ENCODE results near the gene ZNF207.

The ZNF207 gene

DNA sequence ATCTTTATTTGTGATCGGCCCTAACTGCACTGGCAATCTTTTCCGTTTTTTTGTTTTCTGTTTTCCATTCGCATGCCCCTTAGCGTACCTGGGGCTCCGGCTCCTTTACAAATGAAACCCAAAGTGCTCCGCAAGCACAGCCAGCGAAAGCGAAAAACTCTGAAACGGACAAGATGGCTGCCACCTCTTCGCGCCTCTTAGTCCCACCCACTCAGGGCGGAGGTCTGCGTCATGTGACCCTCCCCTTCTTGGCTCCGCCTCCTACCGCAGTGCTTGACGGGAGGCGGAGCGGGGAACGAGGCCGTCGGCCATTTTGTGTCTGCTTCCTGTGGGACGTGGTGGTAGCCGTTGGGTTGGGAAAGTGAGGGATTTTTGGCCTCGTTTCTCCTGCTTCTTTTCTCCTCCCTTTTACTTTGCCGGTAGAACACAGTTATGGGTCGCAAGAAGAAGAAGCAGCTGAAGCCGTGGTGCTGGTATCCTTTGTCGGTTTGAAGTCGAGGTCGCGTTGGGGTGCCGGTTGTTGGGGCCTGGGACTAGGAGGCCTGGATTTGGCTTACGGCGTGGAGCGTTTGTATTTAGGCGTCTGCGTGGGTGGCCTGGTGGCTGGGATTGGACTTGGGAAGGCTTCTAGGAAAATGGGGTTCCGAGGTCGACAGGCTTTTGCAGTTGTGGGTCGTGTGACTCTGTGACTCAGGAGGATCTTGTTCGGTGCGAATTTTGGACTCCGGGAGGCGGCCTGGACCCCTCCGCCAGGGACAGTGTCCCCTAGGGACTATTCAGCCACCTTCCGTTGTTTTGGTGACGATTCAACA lies at the start of gene ZNF207:
Gene ZNF207 (plus strand): TSS at position 304 of the 812 bp plus-strand sequence. CDS start 129 bp downstream, at position 433.
- peak; percentile 97 for DNase-seq (ENCODE audit: low read depth)
- TF ChIP-seq, protein P1, sequence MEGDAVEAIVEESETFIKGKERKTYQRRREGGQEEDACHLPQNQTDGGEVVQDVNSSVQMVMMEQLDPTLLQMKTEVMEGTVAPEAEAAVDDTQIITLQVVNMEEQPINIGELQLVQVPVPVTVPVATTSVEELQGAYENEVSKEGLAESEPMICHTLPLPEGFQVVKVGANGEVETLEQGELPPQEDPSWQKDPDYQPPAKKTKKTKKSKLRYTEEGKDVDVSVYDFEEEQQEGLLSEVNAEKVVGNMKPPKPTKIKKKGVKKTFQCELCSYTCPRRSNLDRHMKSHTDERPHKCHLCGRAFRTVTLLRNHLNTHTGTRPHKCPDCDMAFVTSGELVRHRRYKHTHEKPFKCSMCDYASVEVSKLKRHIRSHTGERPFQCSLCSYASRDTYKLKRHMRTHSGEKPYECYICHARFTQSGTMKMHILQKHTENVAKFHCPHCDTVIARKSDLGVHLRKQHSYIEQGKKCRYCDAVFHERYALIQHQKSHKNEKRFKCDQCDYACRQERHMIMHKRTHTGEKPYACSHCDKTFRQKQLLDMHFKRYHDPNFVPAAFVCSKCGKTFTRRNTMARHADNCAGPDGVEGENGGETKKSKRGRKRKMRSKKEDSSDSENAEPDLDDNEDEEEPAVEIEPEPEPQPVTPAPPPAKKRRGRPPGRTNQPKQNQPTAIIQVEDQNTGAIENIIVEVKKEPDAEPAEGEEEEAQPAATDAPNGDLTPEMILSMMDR (conservative IDR thresholded peaks at IDR 0.05; ENCODE audit: control insufficient read depth, insufficient read depth, low read depth, low read length), result no peak
- peak within 1 kb of the TSS; percentile 93 for H3K4me3 ChIP-seq (ENCODE audit: control insufficient read depth, low read depth, low read length)

DNA sequence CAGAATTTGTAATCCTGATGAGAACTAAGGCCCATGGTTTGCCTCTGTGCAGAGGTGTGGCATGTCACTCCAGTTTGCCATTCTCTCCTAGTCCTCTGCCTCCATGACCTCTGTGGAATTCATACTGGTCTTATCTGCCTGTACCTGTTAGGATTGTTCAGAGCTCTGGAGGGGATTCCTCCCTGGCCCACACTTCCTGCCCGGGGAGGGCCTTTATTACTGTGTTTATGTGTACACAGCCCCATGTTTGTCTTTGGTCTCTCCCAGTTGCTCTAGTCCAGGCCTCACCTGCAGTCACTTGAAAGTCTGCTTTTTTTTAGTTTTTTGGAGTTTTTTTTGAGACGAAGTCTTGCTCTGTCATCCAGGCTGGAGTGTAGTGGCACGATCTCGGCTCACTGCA lies 47.9 kb upstream of the ZNF207 start:
- no peak overlapping the region for H3K4me3 ChIP-seq (ENCODE audit: control insufficient read depth, low read depth, low read length)
- no peak for DNase-seq (ENCODE audit: low read depth)
- TF ChIP-seq, protein P1 (conservative IDR thresholded peaks at IDR 0.05; ENCODE audit: control insufficient read depth, insufficient read depth, low read depth, low read length), result no peak

DNA sequence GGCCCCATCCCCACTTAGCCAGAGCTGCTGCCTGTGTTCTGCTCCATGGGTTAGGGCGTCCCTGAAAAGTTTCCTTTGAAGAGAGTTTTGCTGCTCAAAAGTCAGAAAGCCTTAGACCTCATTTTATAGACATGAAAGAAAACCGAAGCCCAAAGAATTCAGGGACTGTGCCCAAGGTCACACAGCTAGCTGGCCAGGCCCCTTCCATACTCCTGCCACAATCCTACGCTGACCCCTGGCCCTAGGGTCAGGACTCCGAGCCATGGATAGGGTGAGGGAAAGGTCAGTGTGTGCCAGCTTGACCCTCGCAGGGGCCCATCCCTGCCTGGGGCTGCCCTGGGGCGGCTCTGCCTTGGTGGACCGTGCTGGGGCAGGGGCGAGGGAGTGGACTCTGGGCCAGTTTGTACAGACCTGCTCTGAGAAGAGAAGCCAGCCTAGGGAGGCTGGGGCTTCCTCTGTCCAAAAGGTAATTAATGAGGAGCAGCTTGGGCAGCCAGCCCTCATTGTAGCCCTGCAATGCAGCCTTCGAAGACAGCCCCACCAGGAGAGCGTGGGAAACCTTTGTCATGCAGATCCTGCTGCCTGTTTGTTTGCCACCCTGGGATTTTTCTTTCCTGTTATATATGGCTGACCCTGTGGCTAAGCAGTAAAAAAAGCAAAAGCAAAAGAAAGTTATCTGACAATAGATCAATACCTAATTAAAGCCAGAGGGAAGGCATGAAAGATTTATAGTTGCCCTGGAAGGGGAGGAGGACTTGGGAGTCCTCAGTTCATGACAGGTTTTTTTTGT lies 46.9 kb upstream of the ZNF207 start:
- no peak for DNase-seq (ENCODE audit: low read depth)

DNA sequence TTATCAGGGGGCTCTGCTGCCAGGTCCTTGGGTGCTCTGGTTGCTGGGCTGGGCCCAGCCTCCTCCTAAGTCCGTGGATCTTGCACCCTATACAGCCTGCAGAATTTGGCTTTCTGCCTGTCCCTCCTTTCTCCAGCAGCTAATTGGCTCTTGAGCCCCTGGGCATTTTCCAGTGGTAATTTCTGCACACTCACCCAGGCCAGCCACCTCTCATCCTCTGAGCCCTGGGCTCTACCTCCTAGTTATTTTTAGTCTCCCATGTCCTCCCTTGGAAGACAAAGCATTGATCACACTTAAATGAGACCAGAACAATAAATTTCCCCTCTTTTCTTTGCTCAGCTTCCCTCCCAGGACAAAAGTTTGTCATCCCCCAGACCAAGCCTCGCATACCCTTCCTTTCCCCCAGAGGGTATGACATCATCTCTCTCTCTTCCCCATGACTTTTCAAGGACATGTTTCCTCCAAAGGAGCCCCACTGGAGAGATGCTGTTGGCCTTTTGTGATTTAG lies 46.1 kb upstream of the ZNF207 start:
- TF ChIP-seq, protein P1 (conservative IDR thresholded peaks at IDR 0.05; ENCODE audit: control insufficient read depth, insufficient read depth, low read depth, low read length), result no peak
- H3K4me3 ChIP-seq (ENCODE audit: control insufficient read depth, low read depth, low read length), result no peak overlapping the region
- DNase-seq (ENCODE audit: low read depth), result no peak

More for the DNA sequence above, 46.9 kb upstream of the ZNF207 start:
- TF ChIP-seq, protein P1 (conservative IDR thresholded peaks at IDR 0.05; ENCODE audit: control insufficient read depth, insufficient read depth, low read depth, low read length), result no peak
- H3K4me3 ChIP-seq (ENCODE audit: control insufficient read depth, low read depth, low read length), result no peak overlapping the region

DNA sequence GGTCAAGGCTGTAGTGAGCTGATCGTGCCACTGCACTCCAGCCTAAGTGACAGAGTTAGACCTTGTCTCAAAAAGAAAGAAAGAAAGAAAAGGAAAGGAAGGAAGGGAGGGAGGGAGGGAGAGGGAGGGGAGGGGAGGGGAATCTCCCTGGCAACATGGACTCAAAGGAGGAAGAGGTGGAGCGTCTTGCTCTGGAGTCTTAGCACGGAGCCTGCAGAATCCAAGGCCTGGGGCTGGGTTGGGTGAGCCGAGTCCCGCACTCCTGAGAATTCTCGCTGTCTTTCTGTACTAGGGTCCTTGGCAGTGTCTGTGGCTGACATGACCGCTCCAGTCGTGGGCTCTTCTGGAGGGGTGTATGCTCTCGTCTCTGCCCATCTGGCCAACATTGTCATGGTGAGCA lies 44.9 kb upstream of the ZNF207 start:
- DNase-seq (ENCODE audit: low read depth), result no peak
- no peak overlapping the region for H3K4me3 ChIP-seq (ENCODE audit: control insufficient read depth, low read depth, low read length)
- TF ChIP-seq, protein P1 (conservative IDR thresholded peaks at IDR 0.05; ENCODE audit: control insufficient read depth, insufficient read depth, low read depth, low read length), result no peak

DNA sequence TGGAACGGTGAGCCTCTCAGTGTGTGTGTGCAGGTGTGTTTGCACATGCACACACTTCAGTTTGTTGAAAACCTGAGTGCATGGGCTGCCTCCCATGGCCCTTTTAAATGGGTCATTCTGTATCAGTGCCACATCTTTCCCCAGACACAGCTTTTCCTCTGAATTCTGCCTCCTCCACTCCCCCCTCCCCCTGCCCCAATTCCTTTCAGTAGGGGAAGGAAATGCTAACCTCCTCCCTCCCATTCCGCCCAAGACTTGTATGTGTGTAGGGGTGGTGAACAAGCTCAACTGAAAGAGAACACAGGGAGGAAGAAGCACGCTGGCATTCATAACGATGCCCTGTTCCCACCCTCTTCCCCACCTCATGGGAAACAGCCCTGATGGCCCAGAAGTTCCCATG lies 42.3 kb upstream of the ZNF207 start:
- no peak for DNase-seq (ENCODE audit: low read depth)
- H3K4me3 ChIP-seq (ENCODE audit: control insufficient read depth, low read depth, low read length), result no peak overlapping the region
- TF ChIP-seq, protein P1 (conservative IDR thresholded peaks at IDR 0.05; ENCODE audit: control insufficient read depth, insufficient read depth, low read depth, low read length), result no peak
